NB4 (cell line): Measurements from ENCODE around the gene CAMTA1.

ENCODE experiments used
- CTCF ChIP-seq: IDR thresholded peaks from one replicate; pipeline ENCODE4 v1.5.1; 2012; ENCODE audit warnings: low read depth, low read length
- MYC ChIP-seq: IDR thresholded peaks from 2 replicates; pipeline ENCODE4 v1.6.1; 2011; ENCODE audit warnings: low read depth, low read length
- POLR2A ChIP-seq: IDR thresholded peaks from 2 replicates; pipeline ENCODE4 v1.6.1; 2011; ENCODE audit warnings: mild to moderate bottlenecking; ENCODE audit not compliant: insufficient read length; ENCODE audit errors: extremely low read depth

DNA sequence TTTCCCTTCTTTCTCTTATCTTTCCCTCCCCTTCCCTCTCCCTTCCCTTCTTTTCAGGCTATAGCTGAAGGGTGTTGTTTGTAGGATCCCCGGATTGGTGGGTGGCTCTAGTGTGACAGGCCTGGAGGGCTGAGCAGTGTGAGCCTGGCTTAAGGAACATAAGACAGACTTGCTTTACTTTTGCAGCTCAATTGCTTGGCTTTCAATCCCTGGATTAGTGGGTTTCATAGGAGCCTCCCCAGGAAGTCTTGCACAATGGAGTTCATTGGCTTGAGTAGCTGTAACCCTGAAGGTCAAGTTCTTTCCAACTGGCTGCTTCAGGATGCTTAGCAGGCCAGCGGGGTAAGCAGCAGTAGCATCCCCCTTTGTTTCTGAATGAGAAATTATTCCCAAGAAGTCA lies 126.7 kb downstream of the CAMTA1 start:
- TF ChIP-seq CTCF (no peak), POLR2A (no peak), MYC (no peak)
